Measurements from ENCODE around the gene KIF14.

DNA sequence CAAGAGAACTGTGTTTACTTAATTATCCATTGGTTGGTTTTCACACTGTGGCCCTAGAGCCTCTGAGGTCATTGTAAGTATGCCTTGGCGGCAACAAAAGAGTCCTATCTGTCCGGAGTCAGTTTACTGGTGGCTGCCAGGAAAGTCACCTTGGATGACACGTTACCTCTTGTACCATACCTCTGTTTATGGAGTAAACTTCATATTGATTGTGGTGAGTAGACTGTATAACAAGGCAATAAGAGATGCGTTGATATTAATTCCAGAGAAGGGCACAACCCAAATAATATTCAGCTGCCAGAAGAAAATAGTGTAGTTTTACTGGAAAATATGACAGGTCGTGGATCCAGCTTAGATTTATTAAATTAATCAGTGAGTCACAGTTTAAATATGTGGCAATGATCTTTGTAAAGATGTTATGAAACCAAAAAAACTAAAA lies 20.4 kb upstream of the KIF14 start:
- TF ChIP-seq, protein P1, sequence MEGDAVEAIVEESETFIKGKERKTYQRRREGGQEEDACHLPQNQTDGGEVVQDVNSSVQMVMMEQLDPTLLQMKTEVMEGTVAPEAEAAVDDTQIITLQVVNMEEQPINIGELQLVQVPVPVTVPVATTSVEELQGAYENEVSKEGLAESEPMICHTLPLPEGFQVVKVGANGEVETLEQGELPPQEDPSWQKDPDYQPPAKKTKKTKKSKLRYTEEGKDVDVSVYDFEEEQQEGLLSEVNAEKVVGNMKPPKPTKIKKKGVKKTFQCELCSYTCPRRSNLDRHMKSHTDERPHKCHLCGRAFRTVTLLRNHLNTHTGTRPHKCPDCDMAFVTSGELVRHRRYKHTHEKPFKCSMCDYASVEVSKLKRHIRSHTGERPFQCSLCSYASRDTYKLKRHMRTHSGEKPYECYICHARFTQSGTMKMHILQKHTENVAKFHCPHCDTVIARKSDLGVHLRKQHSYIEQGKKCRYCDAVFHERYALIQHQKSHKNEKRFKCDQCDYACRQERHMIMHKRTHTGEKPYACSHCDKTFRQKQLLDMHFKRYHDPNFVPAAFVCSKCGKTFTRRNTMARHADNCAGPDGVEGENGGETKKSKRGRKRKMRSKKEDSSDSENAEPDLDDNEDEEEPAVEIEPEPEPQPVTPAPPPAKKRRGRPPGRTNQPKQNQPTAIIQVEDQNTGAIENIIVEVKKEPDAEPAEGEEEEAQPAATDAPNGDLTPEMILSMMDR (IDR thresholded peaks at IDR 0.05), result no peak
- no peak for TF ChIP-seq POLR2A (IDR thresholded peaks at IDR 0.05)
- TF ChIP-seq POLR2AphosphoS5 (IDR thresholded peaks at IDR 0.05), result no peak
